ENCODE results near the gene CA12. TPM values are rescaled to one million over a fixed set of nuclear protein-coding genes. Genes with fewer than 3 reads are reported as not detected.

CA12 gene
- total and polyA plus RNA-seq, 9 of the 15 experiments (the other 6 are each of a cell fraction or from before 2014, with no cell fraction given), result 0.01 to 0.78 (median 0.15) TPM; not detected in 1

GRCh38 chr15:63382966-63383710, 1.5 kb upstream of the CA12 start:
- H3K9ac ChIP-seq (ENCODE audit: insufficient read depth in 1 of 2, low read depth in 2 of 2, low read length in 2 of 2), result no peak overlapping the region
- DNase-seq (ENCODE audit: extremely low read depth in 1 of 4, low spot score in 3 of 4) (no peak), ATAC-seq (no peak), FAIRE-seq (peak; percentile 6)
- H3K9me1 ChIP-seq (ENCODE audit: control insufficient read depth, insufficient read depth, low read length), result no peaks in the 10 kb centered on the region
- H4K20me1 ChIP-seq (replicated peaks; ENCODE audit: control insufficient read depth, insufficient read depth, low read length), result no peaks in the 10 kb centered on the region
- 48% methylated on average over 10 of the region's 10 CpGs for WGBS (ENCODE audit: insufficient coverage, low coverage, missing lambda C conversion rate)
- in situ Hi-C loops (cut with MboI) (no loop called here), intact Hi-C loops (cut with micrococcal nuclease) (no loop called here)
- H3K36me3 ChIP-seq (ENCODE audit: control insufficient read depth, insufficient read depth, low read length), result no peaks in the 10 kb centered on the region
- no TSS peak for BruUV-seq (replicated peaks)
- peaks cover 0 to 7% of the 10 kb centered on the region in 2 experiments; a peak in 4 of 5 replicates for H3K4me1 ChIP-seq (replicated peaks in 1 of 2; ENCODE audit: control insufficient read depth in 2 of 2, insufficient read depth in 2 of 2, low read length in 2 of 2)
- H3K27ac ChIP-seq (ENCODE audit: extremely low read depth, low read depth, low read length), result no peak overlapping the region
- H2AFZ ChIP-seq (ENCODE audit: low read depth, low read length), result no peak overlapping the region
- no peaks in the 10 kb centered on the region for H3K79me2 ChIP-seq (ENCODE audit: control insufficient read depth, insufficient read depth, low read length)
- H3K4me3 ChIP-seq, result no peak overlapping the region
- no peaks in the 10 kb centered on the region for H3K27me3 ChIP-seq (ENCODE audit: control insufficient read depth in 2 of 2, insufficient read depth in 2 of 2, low read length in 2 of 2)
- TF ChIP-seq, protein P1, sequence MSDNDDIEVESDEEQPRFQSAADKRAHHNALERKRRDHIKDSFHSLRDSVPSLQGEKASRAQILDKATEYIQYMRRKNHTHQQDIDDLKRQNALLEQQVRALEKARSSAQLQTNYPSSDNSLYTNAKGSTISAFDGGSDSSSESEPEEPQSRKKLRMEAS (CRISPR knock-in tag; IDR thresholded peaks at IDR 0.05), result no peak
- TF ChIP-seq PYGO2 (tag; IDR thresholded peaks at IDR 0.05), result no peak
- no peak for TF ChIP-seq STAG1 (CRISPR knock-in tag; IDR thresholded peaks at IDR 0.05; ENCODE audit: borderline replicate concordance)
- no peak for TF ChIP-seq ZNF75A (CRISPR knock-in tag; IDR thresholded peaks at IDR 0.05)
- POLR2A ChIA-PET, result no interaction called here
- H3K4me2 ChIP-seq (ENCODE audit: insufficient read depth, low read length), result no peak overlapping the region
- CTCF ChIA-PET (ENCODE audit: low intra/inter-chr PET ratio), result no interaction called here
- H3K9me3 ChIP-seq (replicated peaks; ENCODE audit: control insufficient read depth, insufficient read depth, low read depth, low read length), result no peaks in the 10 kb centered on the region

DNA sequence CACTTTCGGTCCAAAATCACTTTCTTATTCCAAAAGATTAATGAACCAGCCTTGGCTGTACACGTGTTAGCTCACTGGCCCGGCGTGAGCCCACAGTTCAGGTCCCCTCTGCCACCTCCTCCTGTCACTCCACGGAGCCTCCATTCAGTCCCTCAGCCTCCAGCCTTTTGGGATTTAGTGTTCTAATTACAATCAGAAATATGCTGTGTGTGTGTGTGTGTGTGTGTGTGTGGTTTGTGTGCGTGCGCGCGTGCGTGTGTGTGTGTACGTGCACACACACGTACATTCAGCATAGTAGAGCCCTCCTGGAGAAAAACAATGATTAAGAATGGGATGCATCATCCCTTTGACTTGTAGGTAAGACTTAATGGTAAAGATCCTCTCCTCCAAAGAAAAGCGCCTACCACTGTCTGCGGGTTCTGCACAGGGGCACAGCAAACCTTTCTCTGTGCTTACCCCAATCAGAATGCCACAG, 801 bp downstream of the CA12 start:
- in situ Hi-C loops (cut with MboI), result no loop called here
- Histone ChIP-seq H3K9me3 (replicated peaks; ENCODE audit: control insufficient read depth, insufficient read depth, low read depth, low read length) (no peaks in the 10 kb centered on the region), H3K9me1 (ENCODE audit: control insufficient read depth, insufficient read depth, low read length) (no peaks in the 10 kb centered on the region), H3K36me3 (ENCODE audit: control insufficient read depth, insufficient read depth, low read length) (no peaks in the 10 kb centered on the region), H3K27ac (ENCODE audit: extremely low read depth, low read depth, low read length) (no peak overlapping the region), H3K4me2 (ENCODE audit: insufficient read depth, low read length) (no peak overlapping the region), H3K27me3 (ENCODE audit: control insufficient read depth in 2 of 2, insufficient read depth in 2 of 2, low read length in 2 of 2) (no peaks in the 10 kb centered on the region), H3K4me3 (no peak overlapping the region), H3K79me2 (ENCODE audit: control insufficient read depth, insufficient read depth, low read length) (no peaks in the 10 kb centered on the region), H2AFZ (ENCODE audit: low read depth, low read length) (no peak overlapping the region), H3K4me1 (replicated peaks in 1 of 2; ENCODE audit: control insufficient read depth in 2 of 2, insufficient read depth in 2 of 2, low read length in 2 of 2) (peaks cover 0 to 7% of the 10 kb centered on the region in 2 experiments; a peak in 4 of 5 replicates), H4K20me1 (replicated peaks; ENCODE audit: control insufficient read depth, insufficient read depth, low read length) (no peaks in the 10 kb centered on the region), H3K9ac (ENCODE audit: insufficient read depth in 1 of 2, low read depth in 2 of 2, low read length in 2 of 2) (no peak overlapping the region)
- DNase-seq (ENCODE audit: extremely low read depth in 1 of 4, low spot score in 3 of 4), result no peak
- no peak for FAIRE-seq
- no TSS peak for BruUV-seq (replicated peaks)
- 69% methylated on average over 14 of the region's 14 CpGs for WGBS (ENCODE audit: insufficient coverage, low coverage, missing lambda C conversion rate)
- POLR2A ChIA-PET, result interaction anchor here (1.1 to 1.4 kb wide), 3 partner anchors 9 to 12 kb away, joined by 4 to 6 read pairs (median 6); no protein-coding TSS in a partner anchor
- CTCF ChIA-PET (ENCODE audit: low intra/inter-chr PET ratio), result no interaction called here
- ATAC-seq, result no peak
- intact Hi-C loops (cut with micrococcal nuclease), result no loop called here
- TF ChIP-seq TEAD2 (tag; IDR thresholded peaks at IDR 0.05) (no peak), NR4A1 (CRISPR knock-in tag; IDR thresholded peaks at IDR 0.05) (no peak), NR4A1 (tag; IDR thresholded peaks at IDR 0.05) (no peak), RBM25 (IDR thresholded peaks at IDR 0.05; ENCODE audit: low read depth, low read length, severe bottlenecking) (no peak), MTA2 (IDR thresholded peaks at IDR 0.05; ENCODE audit: low read depth) (no peak), NCOA4 (IDR thresholded peaks at IDR 0.05; ENCODE audit: partially characterized antibody) (no peak), THRA (IDR thresholded peaks at IDR 0.05) (no peak), EZH2 (IDR thresholded peaks at IDR 0.05; ENCODE audit: borderline replicate concordance, low read depth, low read length) (no peak), MYNN (IDR thresholded peaks at IDR 0.05) (no peak), MYNN (CRISPR knock-in tag; IDR thresholded peaks at IDR 0.05) (no peak), ZNF695 (CRISPR knock-in tag; IDR thresholded peaks at IDR 0.05) (no peak), TARDBP (IDR thresholded peaks at IDR 0.05) (no peak), ERF (CRISPR knock-in tag; IDR thresholded peaks at IDR 0.05) (no peak)
